ENCODE measurements around the gene MEX3A. TPM values are rescaled to one million over a fixed set of nuclear protein-coding genes. Genes with fewer than 3 reads are reported as not detected.

The MEX3A gene
- polyA plus RNA-seq, 1 experiment, result 11.8 TPM

- no peak for TF ChIP-seq CTCF (IDR thresholded peaks at IDR 0.05; ENCODE audit: low read depth, low read length)
- no peak for DNase-seq (ENCODE audit: low read depth, low spot score)
- Histone ChIP-seq H3K27ac (ENCODE audit: low read depth, low read length) (no peak overlapping the region), H3K9me3 (ENCODE audit: control insufficient read depth, insufficient read depth, low read length) (peaks cover 4% of the 10 kb centered on the region; the same call in 1 of the 2 replicates), H3K4me3 (ENCODE audit: low read depth, low read length) (no peak overlapping the region), H3K27me3 (ENCODE audit: control insufficient read depth, insufficient read depth, low read length) (no peaks in the 10 kb centered on the region)
- ChIA-PET CTCF (interaction anchor here (1.3 to 2.1 kb wide), 2 partner anchors 14 to 20 kb away, joined by 6 to 8 read pairs; no protein-coding TSS in a partner anchor), POLR2A (interaction anchor here (0.6 kb wide), 1 partner anchor 14 kb away, joined by 4 read pairs; no protein-coding TSS in a partner anchor)
Observed at GRCh38 chr1:156110252-156110651, 28.0 kb upstream of the MEX3A start.

- Histone ChIP-seq H3K4me3 (ENCODE audit: low read depth, low read length) (no peak overlapping the region), H3K9me3 (ENCODE audit: control insufficient read depth, insufficient read depth, low read length) (no peaks in the 10 kb centered on the region), H3K27me3 (ENCODE audit: control insufficient read depth, insufficient read depth, low read length) (no peaks in the 10 kb centered on the region), H3K27ac (ENCODE audit: low read depth, low read length) (no peak overlapping the region)
- ChIA-PET POLR2A (no interaction called here), CTCF (interaction anchor here (1.3 to 2.1 kb wide), 2 partner anchors 12 to 21 kb away, joined by 6 to 8 read pairs; no protein-coding TSS in a partner anchor)
- no peak for DNase-seq (ENCODE audit: low read depth, low spot score)
- no peak for TF ChIP-seq CTCF (IDR thresholded peaks at IDR 0.05; ENCODE audit: low read depth, low read length)
Observed at GRCh38 chr1:156108664-156109241, 26.5 kb upstream of the MEX3A start.

- CTCF ChIA-PET, result interaction anchor here (20.2 kb wide), 1 partner anchor 19 kb away, joined by 682 read pairs; the partner anchor contains the start of gene LMNA
- Histone ChIP-seq H3K27me3 (ENCODE audit: control insufficient read depth, insufficient read depth, low read length) (no peaks in the 10 kb centered on the region), H3K27ac (ENCODE audit: low read depth, low read length) (no peak overlapping the region), H3K4me3 (ENCODE audit: low read depth, low read length) (no peak overlapping the region), H3K9me3 (ENCODE audit: control insufficient read depth, insufficient read depth, low read length) (no peaks in the 10 kb centered on the region)
- POLR2A ChIA-PET, result interaction anchor here (0.6 to 2.3 kb wide), 2 partner anchors 8 to 37 kb away, joined by 8 to 9 read pairs; no protein-coding TSS in a partner anchor
- no peak for DNase-seq (ENCODE audit: low read depth, low spot score)
- no peak for TF ChIP-seq CTCF (IDR thresholded peaks at IDR 0.05; ENCODE audit: low read depth, low read length)
Observed at GRCh38 chr1:156108057-156108456, 25.8 kb upstream of the MEX3A start.

- peak overlapping the region; percentile 11; the same call in 1 of the 2 replicates for H3K4me3 ChIP-seq (ENCODE audit: low read depth, low read length)
- H3K27me3 ChIP-seq (ENCODE audit: control insufficient read depth, insufficient read depth, low read length), result no peaks in the 10 kb centered on the region
- H3K27ac ChIP-seq (ENCODE audit: low read depth, low read length), result peak overlapping the region; percentile 97
- no peaks in the 10 kb centered on the region for H3K9me3 ChIP-seq (ENCODE audit: control insufficient read depth, insufficient read depth, low read length)
- CTCF ChIA-PET, result interaction anchor here (0.5 to 20.2 kb wide), 5 partner anchors 10 to 118 kb away, joined by 3 to 682 read pairs (median 5); partner anchors contain the start of gene LMNA
- DNase-seq (ENCODE audit: low read depth, low spot score), result no peak
- no peak for TF ChIP-seq CTCF (IDR thresholded peaks at IDR 0.05; ENCODE audit: low read depth, low read length)
- POLR2A ChIA-PET, result interaction anchor here (0.6 to 2.3 kb wide), 6 partner anchors 9 to 135 kb away, joined by 3 to 8 read pairs (median 5); no protein-coding TSS in a partner anchor
Observed at GRCh38 chr1:156106624-156107488, 24.6 kb upstream of the MEX3A start.

All from AG04450 (cell line).